HepG2 (cell line): Measurements from ENCODE around the gene TTC38. TPM values are rescaled to one million over a fixed set of nuclear protein-coding genes. Genes with fewer than 3 reads are reported as not detected.
"Not testable (repeated sequence)": the region's sequence is repeated elsewhere in the genome, so short reads cannot be mapped to it uniquely, and the experiment has no call there.

ENCODE experiments used
- ATAC-seq: fragments of 200-7000 bp; cut with Tn5 transposase; 3 replicates; pipeline ENCODE4 v1.9.1; 2020; ENCODE audit warnings: mild to moderate bottlenecking, moderate library complexity
- BruUV-seq: library from RNA; stranded (reverse); fragments of 400-500 nt; replicated peaks from 2 replicates; lab custom pipeline; 2021; lab: Mats Ljungman, UMichigan
- CTCF ChIA-PET: fragments of 300-600 bp; formaldehyde crosslinking; extraction: SDS; loops from one replicate; lab custom pipeline; 2021; ENCODE audit warnings: low total read pairs, inconsistent platforms, low intra/inter-chr PET ratio; lab: Yijun Ruan, JAX
- POLR2A ChIA-PET: fragments of 350-600 bp; sonication (Branson Sonifier 250); formaldehyde crosslinking; loops from one replicate; lab custom pipeline; 2020; ENCODE audit warnings: antibody characterized with exemption, inconsistent platforms; lab: Yijun Ruan, JAX
- DNase-seq: peaks from one replicate; pipeline ENCODE4 v3.0.0-alpha.2; 2015; ENCODE audit warnings: low spot score
- FAIRE-seq: peaks from 3 replicates; lab custom pipeline; 2011; peaks lifted over from hg19 to GRCh38; lab: Jason Lieb, UNC
- H2AFZ ChIP-seq: one replicate; pipeline ENCODE4 v1.6.1; 2011; ENCODE audit warnings: low read length, inconsistent platforms
- H3K27ac ChIP-seq: fragments of 300-600 bp; 3 replicates; pipeline ENCODE4 v1.8.0; 2011; ENCODE audit warnings: mixed run types, mild to moderate bottlenecking, mixed read lengths, low read length, inconsistent platforms; ENCODE audit not compliant: insufficient read depth; ENCODE audit errors: extremely low read length
- H3K27me3 ChIP-seq, 2 experiments: fragments of 200-600 bp in 1 of 2; 2 replicates in 1 of 2; 3 replicates in 1 of 2; pipeline versions ENCODE4 v1.6.0 to v1.8.0; 2011; ENCODE audit warnings: low read length in 2 of 2, mild to moderate bottlenecking in 2 of 2, moderate library complexity in 2 of 2, inconsistent platforms in 1 of 2; ENCODE audit not compliant: insufficient read depth in 2 of 2, control insufficient read depth in 1 of 2
- H3K36me3 ChIP-seq, 2 experiments: fragments of 200-600 bp in 1 of 2; replicated peaks in 1 of 2; 2 replicates in 1 of 2; 3 replicates in 1 of 2; pipeline versions ENCODE4 v1.5.1 to v1.8.0; 2011; ENCODE audit warnings: low read length in 2 of 2, inconsistent platforms in 1 of 2; ENCODE audit not compliant: insufficient read depth in 2 of 2, control insufficient read depth in 1 of 2
- H3K4me1 ChIP-seq: 2 replicates; pipeline ENCODE4 v1.5.1; 2012; ENCODE audit warnings: low read length, inconsistent platforms; ENCODE audit not compliant: insufficient read depth
- H3K4me2 ChIP-seq: 2 replicates; pipeline ENCODE4 v1.6.0; 2011; ENCODE audit warnings: low read depth, low read length, inconsistent platforms
- H3K4me3 ChIP-seq, 3 experiments: fragments of 200-600 bp in 1 of 3; sonication (generic), shearing (Covaris generic) in 1 of 3; replicated peaks in 1 of 3; 2 replicates each; pipeline ENCODE4 v1.5.1; 2011 to 2016; ENCODE audit warnings: low read length in 3 of 3, inconsistent platforms in 2 of 3, low read depth in 2 of 3, mild to moderate bottlenecking in 2 of 3, control low read depth in 1 of 3, mixed read lengths in 1 of 3; ENCODE audit not compliant: insufficient read depth in 1 of 3
- H3K79me2 ChIP-seq: one replicate; pipeline ENCODE4 v1.6.1; 2011; ENCODE audit warnings: low read length, inconsistent platforms; ENCODE audit not compliant: insufficient read depth
- H3K9ac ChIP-seq: 2 replicates; pipeline ENCODE4 v1.6.0; 2011; ENCODE audit warnings: mild to moderate bottlenecking, low read depth, low read length, inconsistent platforms; ENCODE audit not compliant: insufficient read depth
- H3K9me3 ChIP-seq: 2 replicates; pipeline ENCODE4 v1.5.1; 2012; ENCODE audit warnings: mild to moderate bottlenecking, low read length
- H4K20me1 ChIP-seq: 2 replicates; pipeline ENCODE4 v1.6.0; 2011; ENCODE audit warnings: inconsistent platforms, mild to moderate bottlenecking, low read length, moderate library complexity; ENCODE audit not compliant: insufficient read depth
- HNF4A ChIP-seq: sonication (generic); formaldehyde crosslinking; IDR thresholded peaks from 2 replicates; pipeline ENCODE4 v1.4.0; 2020; ENCODE audit warnings: missing genetic modification reagents
- SAP130 ChIP-seq: IDR thresholded peaks from 2 replicates; pipeline ENCODE4 v1.6.1; 2016; ENCODE audit warnings: low read depth
- SOX5 ChIP-seq: IDR thresholded peaks from 2 replicates; pipeline ENCODE4 v1.6.1; 2016; ENCODE audit warnings: borderline replicate concordance
- ZBTB33 ChIP-seq: sonication (generic); formaldehyde crosslinking; IDR thresholded peaks from 2 replicates; pipeline ENCODE4 v1.4.0; 2020; ENCODE audit warnings: missing genetic modification reagents
- ZFP91 ChIP-seq: sonication (generic); formaldehyde crosslinking; IDR thresholded peaks from 2 replicates; pipeline ENCODE4 v1.9.0; 2022; ENCODE audit warnings: missing genetic modification reagents, mild to moderate bottlenecking, borderline replicate concordance
- ZMYM4 ChIP-seq: sonication (generic); formaldehyde crosslinking; IDR thresholded peaks from 2 replicates; pipeline ENCODE4 v1.8.1; 2023; ENCODE audit warnings: mild to moderate bottlenecking, missing genetic modification reagents
- WGBS: methylation state at CpG from one replicate; pipeline ENCODE4 v1.1.6; 2017; ENCODE audit warnings: low lambda C conversion rate; 5-methylcytosine and 5-hydroxymethylcytosine counted together
- in situ Hi-C: cut with HindIII; loops from 2 replicates; pipeline ENCODE4 v1.10.0; 2017; ENCODE audit warnings: low pct_unique_long_range_greater_than_20kb; ENCODE audit not compliant: extremely low pct_ligation_motif_present
- intact Hi-C: fragments of 100-400 bp; cut with micrococcal nuclease; formaldehyde crosslinking; loops from one replicate; pipeline ENCODE4 v1.10.0; 2022; ENCODE audit not compliant: unreplicated experiment
- polyA plus RNA-seq, 8 experiments: library from polyadenylated mRNA; depleted of rRNA in 3 of 8; stranded (reverse) in 7 of 8; unstranded in 1 of 8; fragments of >200 nt; fragmentation: Illumina TruSeq in 4 of 8; extraction: Trizol in 4 of 8; gene quantifications; 2 replicates each; pipeline versions ENCODE4 v1.2.1 to v1.2.3, GENCODE V29; 2011 to 2016; ENCODE audit warnings: low read depth in 4 of 8, missing spikeins in 1 of 8, mixed read lengths in 1 of 8; ENCODE audit not compliant: insufficient read depth in 1 of 8
- total RNA-seq, 5 experiments: library from RNA; depleted of rRNA; stranded (reverse); fragments of >200 nt; fragmentation: Illumina TruSeq; extraction: Trizol; gene quantifications; 2 replicates each; pipeline ENCODE4 v1.2.3, GENCODE V29; 2016; ENCODE audit warnings: low read depth in 1 of 5
- TF ChIP-seq, protein P1 (sequence below): IDR thresholded peaks from 2 replicates; pipeline ENCODE4 v1.4.0; 2020; ENCODE audit warnings: mild to moderate bottlenecking, missing genetic modification reagents

The TTC38 gene
- total and polyA plus RNA-seq, 2 of the 13 experiments (the other 11 are each of a cell fraction or from before 2014, with no cell fraction given), result 101 to 105 TPM

GRCh38 chr22:46263216-46263590, 4.6 kb upstream of the TTC38 start, which contains the start of gene PKDREJ (continued):
- no peak for TF ChIP-seq ZFP91

GRCh38 chr22:46264520-46264919, 3.3 kb upstream of the TTC38 start:
- 65% methylated on average over 6 of the region's 6 CpGs for WGBS
- DNase-seq, result peak; percentile 62
- H3K9ac ChIP-seq, H3K36me3 ChIP-seq, ATAC-seq, H3K27me3 ChIP-seq, H3K4me3 ChIP-seq, BruUV-seq, intact Hi-C loops, CTCF ChIA-PET, H3K9me3 ChIP-seq, H2AFZ ChIP-seq, H4K20me1 ChIP-seq, FAIRE-seq, in situ Hi-C loops, H3K27ac ChIP-seq: not testable (repeated sequence)
- Histone ChIP-seq H3K79me2 (peaks cover 14% of the 10 kb centered on the region), H3K4me2 (peak overlapping the region; percentile 7; the same call in 1 of the 2 replicates), H3K4me1 (peaks cover 32% of the 10 kb centered on the region)
- TF ChIP-seq HNF4A (CRISPR knock-in tag), result peak; percentile 73
- peak; percentile 24; the same call in 1 of the 2 replicates for TF ChIP-seq ZBTB33 (CRISPR knock-in tag)
- TF ChIP-seq ZMYM4 (CRISPR knock-in tag), result peak; percentile 27; the same call in 1 of the 2 replicates
- peak; percentile 11; the same call in 1 of the 2 replicates for TF ChIP-seq SAP130
- TF ChIP-seq SOX5 (CRISPR knock-in tag), result peak; percentile 30; the same call in 1 of the 2 replicates
- TF ChIP-seq, protein P1, sequence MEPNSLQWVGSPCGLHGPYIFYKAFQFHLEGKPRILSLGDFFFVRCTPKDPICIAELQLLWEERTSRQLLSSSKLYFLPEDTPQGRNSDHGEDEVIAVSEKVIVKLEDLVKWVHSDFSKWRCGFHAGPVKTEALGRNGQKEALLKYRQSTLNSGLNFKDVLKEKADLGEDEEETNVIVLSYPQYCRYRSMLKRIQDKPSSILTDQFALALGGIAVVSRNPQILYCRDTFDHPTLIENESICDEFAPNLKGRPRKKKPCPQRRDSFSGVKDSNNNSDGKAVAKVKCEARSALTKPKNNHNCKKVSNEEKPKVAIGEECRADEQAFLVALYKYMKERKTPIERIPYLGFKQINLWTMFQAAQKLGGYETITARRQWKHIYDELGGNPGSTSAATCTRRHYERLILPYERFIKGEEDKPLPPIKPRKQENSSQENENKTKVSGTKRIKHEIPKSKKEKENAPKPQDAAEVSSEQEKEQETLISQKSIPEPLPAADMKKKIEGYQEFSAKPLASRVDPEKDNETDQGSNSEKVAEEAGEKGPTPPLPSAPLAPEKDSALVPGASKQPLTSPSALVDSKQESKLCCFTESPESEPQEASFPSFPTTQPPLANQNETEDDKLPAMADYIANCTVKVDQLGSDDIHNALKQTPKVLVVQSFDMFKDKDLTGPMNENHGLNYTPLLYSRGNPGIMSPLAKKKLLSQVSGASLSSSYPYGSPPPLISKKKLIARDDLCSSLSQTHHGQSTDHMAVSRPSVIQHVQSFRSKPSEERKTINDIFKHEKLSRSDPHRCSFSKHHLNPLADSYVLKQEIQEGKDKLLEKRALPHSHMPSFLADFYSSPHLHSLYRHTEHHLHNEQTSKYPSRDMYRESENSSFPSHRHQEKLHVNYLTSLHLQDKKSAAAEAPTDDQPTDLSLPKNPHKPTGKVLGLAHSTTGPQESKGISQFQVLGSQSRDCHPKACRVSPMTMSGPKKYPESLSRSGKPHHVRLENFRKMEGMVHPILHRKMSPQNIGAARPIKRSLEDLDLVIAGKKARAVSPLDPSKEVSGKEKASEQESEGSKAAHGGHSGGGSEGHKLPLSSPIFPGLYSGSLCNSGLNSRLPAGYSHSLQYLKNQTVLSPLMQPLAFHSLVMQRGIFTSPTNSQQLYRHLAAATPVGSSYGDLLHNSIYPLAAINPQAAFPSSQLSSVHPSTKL (CRISPR knock-in tag), result 0 out of 2 replicates have a peak, but pooled peaks have one; percentile 17
- POLR2A ChIA-PET, result interaction anchor here (0.9 kb wide), 1 partner anchor 14 kb away, joined by 3 read pairs; no protein-coding TSS in a partner anchor

DNA sequence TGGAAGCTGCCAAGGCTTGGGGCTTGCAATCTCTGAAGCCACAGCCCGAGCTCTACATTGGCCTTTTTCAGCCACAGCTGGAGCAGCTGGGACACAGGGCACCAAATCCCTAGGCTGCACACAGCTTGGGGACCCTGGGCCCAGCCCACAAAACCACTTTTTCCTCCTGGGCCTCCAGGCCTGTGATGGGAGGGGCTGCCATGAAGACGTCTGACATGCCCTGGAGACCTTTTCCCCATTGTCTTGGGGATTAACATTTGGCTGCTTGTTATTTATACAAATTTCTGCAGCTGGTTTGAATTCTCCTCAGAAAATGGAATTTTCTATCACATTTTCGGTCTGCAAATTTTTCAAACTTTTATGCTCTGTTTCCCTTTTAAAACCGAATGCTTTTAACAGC, 2.2 kb upstream of the TTC38 start:
- intact Hi-C loops, result loop anchor here (2.0 kb wide), 1 partner anchor 15 kb away; the partner anchor contains the start of gene CDPF1
- in situ Hi-C loops, BruUV-seq, H3K4me3 ChIP-seq, H3K4me2 ChIP-seq, DNase-seq, ATAC-seq, H3K9ac ChIP-seq, H3K27me3 ChIP-seq, CTCF ChIA-PET, H2AFZ ChIP-seq, FAIRE-seq, H3K27ac ChIP-seq, H3K9me3 ChIP-seq: not testable (repeated sequence)
- POLR2A ChIA-PET, result interaction anchor here (0.9 kb wide), 1 partner anchor 15 kb away, joined by 3 read pairs; no protein-coding TSS in a partner anchor
- Histone ChIP-seq H3K79me2 (peaks cover 22% of the 10 kb centered on the region), H3K4me1 (peaks cover 43% of the 10 kb centered on the region), H4K20me1 (peaks cover 11% of the 10 kb centered on the region), H3K36me3 (peaks cover 2 to 13% of the 10 kb centered on the region in 2 experiments; a peak in 1 of 5 replicates)
- 67% methylated on average over 4 of the region's 4 CpGs for WGBS
